DMS79 treated with DMSO at 0.1 percent for 48 hours (cell line): ENCODE data around the gene SYT6.

ENCODE experiments used
- DNase-seq: peaks from one replicate; lab custom pipeline; 2025; lab: John Stamatoyannopoulos, UW

The SYT6 gene

GRCh38 chr1:114153261-114154145, at the start of gene SYT6:
TSS of gene SYT6 (minus strand) at chr1:114153869. CDS start at chr1:114153772, 97 bp downstream.
- DNase-seq = no peak

DNA sequence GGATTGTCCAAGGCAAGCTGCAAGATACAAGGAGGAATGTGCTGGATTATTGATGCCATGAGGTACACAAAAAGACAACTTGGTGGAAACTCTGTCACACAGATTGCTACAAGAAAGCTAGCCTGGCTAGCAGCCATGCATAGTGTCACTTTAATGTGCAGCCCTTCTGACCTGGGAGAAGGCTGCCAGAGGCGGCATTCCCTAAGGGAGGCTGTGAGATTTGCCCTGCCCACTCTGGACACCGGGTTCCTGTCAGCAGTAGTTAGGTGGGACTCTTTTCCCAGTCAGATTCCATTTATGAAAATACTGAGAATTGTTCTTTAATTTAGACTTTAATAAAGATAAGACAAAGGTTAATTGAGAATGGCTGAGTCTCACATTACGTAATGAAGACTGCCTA, 47.8 kb upstream of the SYT6 start:
- no peak for DNase-seq

DNA sequence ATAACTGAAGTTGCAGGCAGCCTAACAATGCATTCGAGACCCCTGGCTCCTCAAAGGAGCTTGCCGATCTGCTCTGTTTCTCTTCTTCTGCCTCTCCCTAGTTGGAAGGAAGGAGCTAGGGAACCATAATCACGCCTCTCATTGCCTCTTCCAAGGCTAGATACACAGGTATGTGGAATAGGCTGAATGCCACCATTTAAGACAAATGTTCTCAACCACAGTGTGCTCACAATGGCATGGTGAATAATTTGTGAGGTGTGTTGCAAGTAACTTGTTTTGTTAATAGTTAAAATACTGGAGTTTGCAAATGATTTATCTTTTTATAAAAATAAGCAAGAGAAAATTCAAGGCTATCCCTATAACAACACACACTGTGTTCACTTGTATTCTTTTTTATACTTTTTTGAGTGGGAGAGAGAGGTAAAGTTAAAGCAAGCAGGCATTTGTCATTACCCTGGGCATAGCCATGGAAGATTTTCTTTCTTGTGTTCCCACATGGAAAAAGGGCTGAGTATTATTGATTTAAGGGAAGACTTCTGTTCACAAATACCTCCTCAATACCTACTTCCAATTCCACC, 45.4 kb upstream of the SYT6 start:
- no peak for DNase-seq

- DNase-seq = no peak
These were observed 43.6 kb upstream of the SYT6 start for GRCh38 chr1:114196992-114197907.

DNA sequence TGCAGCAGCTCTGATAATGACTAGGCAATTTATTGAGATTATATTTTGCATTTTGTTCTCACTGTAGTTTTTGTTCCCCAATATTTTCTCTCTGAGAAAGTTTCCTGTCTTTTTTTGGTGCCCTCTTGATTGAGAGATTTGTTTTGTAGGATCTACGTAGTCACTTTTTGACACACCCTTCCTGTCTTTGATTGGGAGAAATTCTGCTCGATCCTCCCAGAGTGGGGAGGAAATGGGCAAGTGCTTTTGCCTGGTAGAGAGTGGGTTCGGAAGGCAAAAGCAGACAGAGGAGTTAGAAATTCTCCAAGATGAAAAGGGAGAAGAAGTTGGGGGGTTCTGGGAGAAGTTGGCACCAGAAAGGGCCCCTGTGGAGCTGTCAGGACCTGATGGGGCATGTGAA, 42.1 kb upstream of the SYT6 start:
- no peak for DNase-seq

GRCh38 chr1:114192328-114192727, 38.7 kb upstream of the SYT6 start:
- DNase-seq = no peak

- no peak for DNase-seq
These were observed 35.7 kb upstream of the SYT6 start for GRCh38 chr1:114189398-114189797.

GRCh38 chr1:114181356-114181755, 27.7 kb upstream of the SYT6 start:
- DNase-seq = no peak

DNA sequence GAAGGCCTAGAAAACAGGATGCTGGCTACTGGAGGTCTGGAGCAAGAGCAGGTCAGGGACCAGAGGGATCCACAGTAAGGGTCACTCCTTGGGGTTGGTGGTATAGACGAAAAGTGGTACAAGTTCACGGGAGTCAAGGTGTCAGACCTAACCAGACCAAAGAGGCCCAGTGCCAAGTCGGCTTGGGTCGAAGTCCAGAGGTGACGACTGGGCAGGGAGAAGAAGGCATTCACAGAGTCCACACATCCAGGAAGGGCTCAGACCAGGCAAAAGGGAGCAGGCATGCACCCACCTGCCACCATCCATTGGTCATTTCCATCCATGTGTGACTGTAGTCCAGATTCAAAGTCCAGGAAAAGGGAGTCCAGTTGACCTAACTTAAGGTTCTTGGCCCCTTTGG, 27.1 kb upstream of the SYT6 start:
- no peak for DNase-seq

DNA sequence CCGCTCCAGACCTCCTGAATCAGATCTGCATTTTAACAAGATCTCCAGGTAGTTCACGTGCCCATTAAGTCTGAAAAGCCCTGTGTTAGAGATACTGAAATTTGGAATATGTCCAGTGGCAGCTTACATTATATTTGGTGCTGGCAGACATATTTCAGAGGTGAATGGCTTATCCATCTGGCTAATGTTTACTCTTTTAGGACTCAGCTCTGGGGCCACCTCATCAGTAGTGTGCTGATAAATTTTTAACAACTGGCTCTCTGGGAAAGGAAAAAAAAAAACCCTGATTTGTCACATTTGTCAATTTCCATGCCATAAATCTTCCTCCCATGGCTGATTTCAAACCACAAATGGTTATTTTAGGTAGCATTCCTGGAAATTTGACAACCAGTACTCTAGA, 25.3 kb upstream of the SYT6 start:
- DNase-seq = no peak

GRCh38 chr1:114177282-114177681, 23.6 kb upstream of the SYT6 start:
- no peak for DNase-seq

DNA sequence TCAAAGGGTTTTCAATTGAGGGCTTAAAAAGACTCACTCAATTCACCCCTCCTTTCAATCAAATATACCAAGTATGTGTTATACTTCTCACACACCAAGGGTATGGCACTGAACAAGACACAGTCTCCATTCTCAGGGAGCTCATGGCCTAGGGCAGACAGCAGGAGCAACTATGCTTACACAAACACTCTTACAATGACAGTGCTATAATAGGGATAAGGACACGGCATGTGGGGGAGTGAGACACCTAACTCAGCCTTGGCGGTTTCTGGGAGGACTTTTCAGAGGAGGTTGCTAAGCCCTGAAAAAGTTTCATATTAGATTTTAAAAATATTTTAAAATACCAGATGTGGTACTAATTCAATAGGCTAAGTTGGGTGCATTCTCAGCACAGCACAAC, 22.7 kb upstream of the SYT6 start:
- no peak for DNase-seq

- DNase-seq = no peak
These were observed 20.0 kb upstream of the SYT6 start for GRCh38 chr1:114173680-114174079.

DNA sequence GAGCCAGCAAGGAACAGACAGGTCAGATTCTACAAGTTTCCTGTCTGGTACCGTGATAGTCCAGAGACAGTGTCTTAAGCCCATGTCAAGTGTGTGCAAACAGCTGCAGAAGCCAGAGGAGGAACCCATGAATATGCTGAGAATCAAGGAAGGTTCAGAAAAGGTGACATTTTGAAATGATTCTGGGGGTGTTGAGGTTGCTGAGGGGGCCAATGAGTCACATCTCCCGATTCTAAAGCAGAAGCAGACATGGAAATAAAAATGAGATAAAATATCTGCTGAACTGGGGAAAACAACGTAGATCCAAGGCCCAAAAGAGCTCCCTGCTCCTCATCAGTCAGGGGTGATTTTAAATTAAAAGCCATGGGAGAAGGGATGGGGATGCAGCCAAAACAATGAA, 15.8 kb upstream of the SYT6 start:
- DNase-seq = no peak

DNA sequence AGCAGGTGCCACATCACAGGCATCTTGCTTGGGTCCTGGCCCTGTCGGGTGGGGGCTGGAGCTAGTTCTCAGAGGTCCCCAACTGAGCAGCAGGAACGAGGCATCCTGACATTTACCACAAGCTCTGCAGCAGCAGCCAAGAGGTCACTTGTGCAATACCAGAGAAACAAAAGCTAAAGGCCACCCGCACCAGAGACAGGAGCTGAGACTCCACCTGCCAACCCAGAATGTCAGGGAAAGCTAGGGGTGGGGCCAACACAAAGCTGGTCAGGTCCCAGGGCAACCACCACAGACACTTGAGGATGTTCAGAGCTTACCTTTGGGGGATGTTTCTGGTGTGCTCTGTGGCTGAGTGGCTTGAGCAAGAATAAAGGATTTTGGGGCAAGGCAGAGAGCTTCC, 13.6 kb upstream of the SYT6 start:
- DNase-seq = no peak

DNA sequence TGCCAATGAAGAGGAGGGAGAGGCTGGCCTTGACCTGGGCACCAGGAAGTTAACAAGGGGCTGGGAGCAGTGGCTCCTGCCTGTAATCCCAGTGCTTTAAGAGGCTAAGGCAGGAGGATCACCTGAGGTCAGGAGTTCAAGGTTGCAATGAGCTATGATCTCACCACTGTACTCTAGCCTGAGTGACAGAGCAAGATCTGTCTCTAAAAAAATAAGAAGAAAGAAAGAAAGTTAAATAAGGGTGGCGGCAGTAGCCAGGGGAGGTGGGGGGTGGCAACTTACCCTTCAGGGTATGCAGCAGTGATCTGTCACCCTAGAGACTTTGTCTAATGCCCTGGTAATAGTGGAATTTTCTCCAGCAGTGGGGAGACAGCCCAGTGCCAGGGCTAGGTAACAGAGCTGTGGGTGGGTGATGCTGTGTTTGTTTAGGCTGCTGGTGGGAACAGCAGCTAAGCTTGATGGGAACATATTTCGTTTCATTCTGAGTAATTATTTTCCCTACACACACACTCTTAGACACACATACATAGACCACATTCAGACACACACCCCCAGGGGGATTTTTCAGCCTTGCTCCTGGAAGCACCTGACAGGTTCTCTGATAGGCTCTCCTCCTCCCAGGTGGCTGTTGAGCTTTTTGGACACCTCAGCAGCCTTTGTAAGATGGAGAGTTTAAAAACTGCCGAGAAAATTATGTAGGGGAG, 11.3 kb upstream of the SYT6 start:
- DNase-seq = no peak

DNA sequence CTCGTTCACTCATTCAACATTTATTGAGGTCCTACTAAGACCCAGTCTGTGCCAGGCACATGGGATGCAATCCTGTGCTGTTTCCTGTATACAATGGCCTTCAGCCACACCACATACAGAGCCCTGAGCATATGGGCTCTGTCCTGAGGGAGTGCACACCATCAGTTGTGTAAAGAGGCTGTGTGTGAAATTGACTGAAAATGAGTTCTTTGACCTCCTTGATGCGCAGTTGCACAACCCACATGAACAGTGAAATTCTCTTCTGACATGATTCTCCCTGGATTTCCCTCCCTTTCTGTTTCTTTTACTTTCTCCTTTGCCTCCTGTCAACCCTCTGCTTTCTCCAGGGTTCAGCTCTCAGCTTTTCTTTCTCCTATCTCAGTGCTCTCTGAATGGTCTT, 6.3 kb upstream of the SYT6 start:
- no peak for DNase-seq

- no peak for DNase-seq
These were observed 3.6 kb upstream of the SYT6 start for GRCh38 chr1:114157275-114157660.

GRCh38 chr1:114156538-114157274, 3.0 kb upstream of the SYT6 start:
- DNase-seq = no peak

DNA sequence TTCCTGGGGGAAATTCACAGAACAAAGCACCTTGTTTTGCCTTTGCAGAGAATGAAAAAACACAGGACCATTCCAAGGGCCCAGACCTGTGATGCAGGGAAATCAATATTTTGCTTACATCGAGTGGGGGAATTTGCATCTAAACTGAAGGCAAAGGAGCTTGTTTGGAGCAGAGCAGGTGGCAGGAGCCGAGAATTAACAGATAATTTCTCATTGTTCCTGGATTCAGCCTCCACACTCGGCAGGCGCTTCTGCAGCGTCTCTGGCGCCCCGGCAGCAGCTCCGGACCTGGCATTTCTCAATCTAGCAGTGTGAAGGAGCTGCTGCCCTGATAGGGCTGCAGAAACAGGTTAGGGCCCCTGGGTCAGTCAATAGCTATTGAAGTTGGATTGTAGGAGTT, 2.0 kb upstream of the SYT6 start:
- no peak for DNase-seq

DNA sequence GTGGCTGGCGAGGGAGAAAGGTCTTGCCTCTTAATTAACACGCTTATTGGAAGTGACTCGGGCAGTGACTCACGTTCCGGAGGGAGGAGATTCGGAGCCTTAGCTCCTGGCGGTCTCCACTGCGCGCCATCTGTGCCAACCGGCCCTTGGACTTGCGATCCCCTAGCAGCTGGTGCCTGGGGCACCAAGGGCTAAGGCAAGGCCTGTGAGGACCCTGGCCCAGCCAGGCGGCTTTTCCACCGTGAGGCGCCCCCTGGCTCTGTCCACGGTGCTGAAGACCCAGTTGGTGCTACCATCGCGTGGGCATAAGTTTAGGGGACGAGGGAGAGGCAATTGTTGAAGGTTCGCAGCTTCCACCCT, 1.3 kb upstream of the SYT6 start:
- no peak for DNase-seq
